Hepatocyte (in vitro differentiated cells): ENCODE results near the gene VWA5A.
"Not testable (repeated sequence)": the region's sequence is repeated elsewhere in the genome, so short reads cannot be mapped to it uniquely, and the experiment has no call there.

Source experiments
- EZH2 ChIP-seq: fragments of 200-600 bp; sonication (generic); IDR thresholded peaks from 2 replicates; pipeline ENCODE4 v1.6.1; 2016; ENCODE audit warnings: antibody characterized with exemption, mild to moderate bottlenecking, borderline replicate concordance
- EZH2phosphoT487 ChIP-seq: fragments of 200-600 bp; sonication (generic); IDR thresholded peaks from one replicate; pipeline ENCODE4 v1.6.1; 2018; ENCODE audit warnings: antibody characterized with exemption, mild to moderate bottlenecking, low read depth, moderate library complexity; ENCODE audit not compliant: unreplicated experiment, severe bottlenecking

- TF ChIP-seq EZH2, EZH2phosphoT487: not testable (repeated sequence)
These were observed 11.9 kb downstream of the VWA5A start for GRCh38 chr11:124127134-124127533.
